Germinal center (tissue), 1 donor: ENCODE measurements around the gene LBHD1.
"Not testable (repeated sequence)": the region's sequence is repeated elsewhere in the genome, so short reads cannot be mapped to it uniquely, and the experiment has no call there.

ENCODE experiments used
- DNase-seq: peaks from one replicate; pipeline ENCODE4 v3.0.0; 2012; ENCODE audit warnings: mixed read lengths, low spot score

Gene LBHD1

DNA sequence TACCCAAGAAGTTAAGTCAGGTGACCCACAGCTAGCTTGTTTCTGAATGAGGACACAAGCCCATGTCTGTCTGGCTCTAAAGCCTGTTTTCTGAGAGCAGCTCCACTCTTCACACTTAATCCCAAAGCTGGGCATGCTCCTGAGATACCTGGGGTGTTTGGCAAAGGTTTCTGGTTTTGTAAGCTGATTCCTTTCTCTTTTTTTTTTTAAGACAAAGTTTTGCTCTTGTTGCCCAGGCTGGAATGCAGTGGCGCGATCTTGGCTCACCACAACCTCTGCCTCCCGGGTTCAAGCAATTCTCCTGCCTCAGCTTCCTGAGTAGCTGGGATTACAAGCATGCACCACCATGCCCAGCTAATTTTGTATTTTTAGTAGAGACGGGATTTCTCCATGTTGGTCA lies 21.6 kb upstream of the LBHD1 start:
- DNase-seq: not testable (repeated sequence)

DNA sequence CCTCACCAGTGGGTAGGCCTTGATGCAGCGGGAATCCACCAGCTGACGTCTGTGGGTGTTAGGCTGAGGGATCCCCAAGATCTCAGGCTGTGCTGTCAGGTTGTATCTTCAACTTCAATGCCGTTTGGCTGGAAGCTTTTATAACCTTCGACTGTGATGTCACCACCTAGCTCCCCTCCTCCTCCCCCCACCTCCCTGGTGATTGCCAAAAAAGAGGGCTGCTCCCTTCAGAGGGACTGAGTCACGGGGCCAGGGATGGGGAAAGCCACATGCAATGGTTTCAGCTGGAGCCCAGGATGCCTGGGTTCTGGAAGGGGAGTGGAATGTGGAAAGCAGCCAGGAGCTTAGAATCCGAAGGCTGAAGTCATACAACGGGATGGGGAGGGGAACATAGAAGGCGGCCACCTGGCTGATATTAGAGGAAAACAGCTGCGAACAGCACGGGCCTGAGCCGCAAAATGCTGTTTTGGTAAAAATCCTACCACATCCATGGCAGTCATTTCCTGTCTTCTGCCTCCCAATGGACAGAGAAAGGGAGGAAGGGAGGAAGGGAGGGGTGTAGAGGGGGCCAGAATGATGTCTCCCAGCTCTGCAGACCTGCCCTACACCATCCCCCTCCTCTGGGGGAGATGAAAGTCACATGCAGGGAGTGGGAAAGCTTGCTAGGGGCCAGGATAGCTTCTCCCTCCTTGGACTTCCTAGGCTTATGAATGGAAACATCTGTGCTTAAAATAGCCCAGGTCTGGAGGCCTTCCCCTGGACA lies 17.5 kb upstream of the LBHD1 start, which contains the start of gene LRRN4CL:
Gene LRRN4CL, minus strand, starts transcription at position 110 of the 763 bp plus-strand sequence. CDS start 1,022 bp downstream, outside the sequence.
- DNase-seq: no peak

DNA sequence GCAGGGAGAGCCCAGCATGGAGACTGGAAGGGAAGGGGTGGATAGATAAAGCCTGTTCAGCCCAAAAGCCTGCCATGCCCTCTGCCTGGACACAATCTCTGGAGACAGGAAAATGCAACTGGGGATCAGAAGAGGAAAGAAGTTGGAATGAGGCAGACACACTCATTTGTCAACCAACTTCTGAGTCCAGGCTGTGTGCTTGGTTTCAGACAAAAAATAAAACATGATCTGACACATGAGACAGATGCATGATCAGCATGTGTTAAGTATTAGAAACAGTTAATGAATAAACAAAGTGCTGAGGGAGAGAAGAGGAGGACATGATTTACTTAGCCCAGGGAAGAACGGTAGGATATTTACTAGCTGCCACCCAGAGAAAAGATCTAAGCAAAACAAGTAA lies 16.4 kb upstream of the LBHD1 start:
- DNase-seq: no peak

DNA sequence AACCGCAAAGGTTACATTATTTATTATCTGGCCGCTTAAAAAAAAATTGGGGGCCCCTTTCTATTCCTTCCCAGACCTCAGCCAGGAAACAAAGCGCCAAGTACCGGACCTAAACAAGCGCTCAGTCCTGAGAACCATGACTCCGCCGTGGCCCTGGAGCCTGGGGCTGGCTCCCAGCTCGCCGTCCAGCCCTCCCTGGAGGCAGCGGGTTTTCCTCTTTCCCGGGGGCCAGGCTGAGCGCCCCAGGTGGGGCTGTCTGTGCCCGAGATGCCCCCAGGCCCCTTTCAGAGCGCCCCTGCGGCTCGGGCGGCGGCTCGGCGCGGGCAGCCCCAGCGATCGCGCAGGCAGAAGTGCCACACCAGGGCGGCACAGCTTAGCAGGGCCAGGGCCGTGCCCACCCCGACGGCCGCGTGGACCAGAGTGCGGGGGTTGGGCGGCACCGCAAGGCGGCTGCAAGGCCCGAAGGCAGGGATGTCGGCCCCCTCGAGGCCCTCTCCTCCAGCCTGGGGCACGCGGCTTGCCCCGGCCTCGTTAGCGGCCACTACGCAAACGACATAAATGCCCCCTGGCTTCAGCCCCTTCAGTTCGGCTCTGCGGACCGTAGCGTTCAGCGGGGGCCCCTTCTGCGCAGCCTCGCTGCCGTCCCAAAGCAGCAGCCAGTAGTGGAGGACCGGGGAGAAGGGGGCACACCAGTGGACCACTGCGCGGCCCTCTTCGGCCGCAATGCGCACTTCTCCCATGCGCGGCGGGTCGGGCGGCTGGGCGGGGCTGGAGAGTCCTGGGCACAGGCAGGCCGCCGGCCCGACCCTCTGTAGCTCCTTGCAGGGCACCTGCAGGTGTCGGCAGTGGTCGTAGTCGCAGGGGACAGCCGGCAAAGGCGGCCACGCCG lies 15.7 kb upstream of the LBHD1 start:
- DNase-seq: no peak

DNA sequence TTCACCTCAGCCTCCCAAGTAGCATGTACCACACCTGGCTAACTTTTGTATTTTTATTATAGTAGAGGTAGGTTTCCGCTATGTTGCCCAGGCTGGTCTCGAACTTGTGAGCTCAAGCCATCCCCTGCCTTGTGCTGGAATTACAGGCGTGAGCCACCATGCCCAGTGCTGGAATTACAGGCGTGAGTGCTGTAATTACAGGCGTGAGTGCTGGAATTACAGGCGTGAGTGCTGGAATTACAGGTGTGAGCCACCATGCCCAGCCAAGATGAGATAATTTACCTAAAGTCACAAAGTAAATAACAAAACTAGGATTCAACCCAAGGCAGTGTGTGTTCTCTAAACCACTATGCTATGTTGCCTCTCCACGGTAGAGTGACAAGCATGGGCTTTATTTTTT lies 10.5 kb upstream of the LBHD1 start:
- no peak for DNase-seq

DNA sequence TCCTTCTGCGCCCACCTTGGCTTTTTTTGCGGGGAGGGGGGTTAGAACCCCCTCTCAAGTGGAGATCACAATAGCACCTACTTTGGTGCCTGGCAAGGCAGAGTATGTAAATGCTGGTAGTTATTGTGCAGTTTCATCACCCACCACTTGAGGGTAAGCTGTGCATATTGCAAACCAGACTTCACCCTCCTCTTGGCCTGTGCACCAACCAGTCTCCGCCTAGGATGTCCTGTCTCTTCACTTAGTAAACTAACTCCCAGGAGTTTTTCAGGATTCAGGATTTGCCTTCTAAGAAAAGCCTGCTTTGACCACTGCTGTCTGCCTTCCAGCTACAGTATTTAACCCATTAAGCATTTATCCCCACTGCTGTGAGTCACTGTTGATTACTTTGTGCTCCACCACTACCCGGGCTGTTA lies 8.8 kb upstream of the LBHD1 start:
- DNase-seq: peak; percentile 69

DNA sequence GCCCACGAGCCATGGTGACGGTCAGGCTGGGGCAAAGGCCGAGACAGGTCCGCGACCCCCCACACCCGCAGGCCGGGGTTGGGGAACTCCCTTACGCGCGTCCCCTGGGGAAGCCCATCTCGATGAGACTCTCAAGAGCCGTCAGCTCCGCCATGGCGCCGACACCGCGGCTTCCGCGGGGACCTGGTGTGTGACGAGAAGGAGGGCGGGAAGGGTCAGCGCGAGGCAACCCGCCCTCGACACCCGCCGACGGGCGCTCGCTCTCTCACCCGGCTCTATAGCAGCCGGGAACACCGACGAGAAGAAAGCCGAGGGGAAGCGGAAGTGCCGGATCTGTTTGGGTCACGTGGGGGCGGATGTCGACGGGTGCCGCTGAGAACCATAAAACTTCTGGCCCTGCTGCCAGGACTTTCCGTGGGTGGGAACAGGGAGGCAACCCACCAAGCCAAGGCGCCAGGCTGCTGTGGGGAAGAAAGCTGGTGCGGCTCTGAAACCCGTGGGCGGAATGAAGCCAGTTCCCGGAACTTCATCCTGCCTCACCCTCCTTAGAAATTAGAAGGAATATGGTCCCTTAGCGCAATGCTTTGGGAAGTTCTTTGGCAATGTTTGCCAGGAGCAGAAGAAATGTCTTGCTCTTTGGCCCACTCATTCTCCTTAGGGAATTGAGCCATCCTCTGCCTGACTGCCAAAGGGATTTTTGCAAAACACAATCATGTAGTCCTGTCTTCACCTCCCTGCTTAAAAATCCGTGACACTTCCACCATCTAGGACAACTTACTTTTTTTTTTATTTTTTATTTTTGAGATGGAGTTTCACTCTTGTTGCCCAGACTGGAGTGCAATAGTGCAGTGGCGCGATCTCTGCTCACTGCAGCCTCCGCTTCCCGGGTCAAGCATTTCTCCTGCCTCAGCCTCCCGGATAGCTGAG lies 7.0 kb upstream of the LBHD1 start, which contains the start of gene UBXN1:
Gene UBXN1, minus strand, starts transcription at position 304 of the 927 bp plus-strand sequence. Its CDS starts 150 bp downstream, at position 154.
- DNase-seq: peak; percentile 87

DNA sequence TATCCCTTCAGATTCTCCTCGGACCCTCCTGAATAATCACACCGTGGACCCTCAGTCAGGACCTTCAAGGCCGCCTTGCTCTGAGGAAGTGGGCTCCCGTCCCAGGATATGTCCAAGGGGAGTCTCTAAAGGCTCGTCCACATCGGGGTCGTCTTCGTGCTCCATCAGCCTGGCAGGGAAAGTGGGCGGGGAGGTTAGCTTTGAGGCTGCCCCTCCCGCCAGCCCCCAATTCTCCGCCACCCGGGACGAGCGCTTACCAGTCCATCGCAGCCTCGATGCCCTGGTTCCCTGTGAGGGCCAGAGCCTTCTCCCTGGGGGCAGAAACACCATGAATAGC lies 6.3 kb upstream of the LBHD1 start:
- no peak for DNase-seq

DNA sequence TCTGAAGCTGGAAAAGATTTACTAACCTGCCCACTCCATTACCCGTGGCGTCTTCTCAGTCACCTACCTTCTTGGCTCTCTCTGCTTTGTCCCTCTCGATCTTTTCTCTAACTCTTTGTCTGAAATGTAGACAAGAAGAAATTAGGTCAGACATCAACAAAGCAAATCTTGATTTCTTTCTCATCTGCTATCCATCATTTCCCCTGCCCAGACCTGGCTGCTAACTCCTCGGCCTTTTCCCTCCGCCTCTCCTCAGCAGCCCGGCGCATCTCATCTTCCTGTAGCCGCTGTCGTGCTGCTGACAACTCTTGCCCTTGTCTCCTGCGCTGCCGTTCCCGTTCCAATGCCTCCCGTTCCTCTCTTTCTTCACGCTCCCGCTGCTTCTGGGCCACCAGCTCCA lies 5.6 kb upstream of the LBHD1 start:
- no peak for DNase-seq

DNA sequence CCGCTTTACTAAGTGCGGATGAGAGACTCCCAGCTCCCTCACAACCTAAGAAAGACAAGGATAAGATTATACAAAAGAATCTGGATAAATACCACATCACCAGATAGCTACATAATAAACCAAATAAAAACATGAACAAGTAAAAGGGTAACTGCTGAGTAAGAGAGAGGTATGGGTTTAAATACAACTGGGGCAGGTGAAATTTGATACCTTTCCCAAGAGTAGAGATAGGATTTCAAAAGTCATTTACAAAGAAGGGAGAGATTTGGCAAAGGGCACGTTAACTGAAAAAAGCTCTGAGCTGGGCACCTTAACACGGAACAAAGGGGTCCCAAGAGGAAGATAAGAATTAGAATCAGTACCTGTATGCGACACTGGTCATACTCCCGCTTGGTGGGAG lies 5.1 kb upstream of the LBHD1 start:
- no peak for DNase-seq

DNA sequence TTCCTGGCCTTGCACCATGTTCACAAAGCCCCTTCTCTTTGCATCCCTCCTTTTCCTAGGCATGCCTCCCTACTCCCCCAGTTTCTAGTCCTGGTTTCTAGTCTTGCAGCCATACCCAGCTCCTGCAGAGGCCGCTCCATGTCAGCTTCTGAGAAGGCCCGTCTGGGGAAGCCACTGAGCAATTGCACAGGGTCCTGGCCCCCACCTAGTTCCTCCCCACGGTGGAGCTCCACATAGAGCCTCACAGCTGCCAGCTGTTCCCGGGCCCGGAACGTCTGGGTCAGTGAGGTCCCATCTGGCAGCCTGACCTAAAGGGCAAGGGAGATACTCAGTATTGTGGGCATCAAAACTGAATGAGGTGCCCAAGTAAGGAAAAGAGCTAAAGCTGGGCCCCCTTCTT lies 4.6 kb upstream of the LBHD1 start:
- DNase-seq: no peak

DNA sequence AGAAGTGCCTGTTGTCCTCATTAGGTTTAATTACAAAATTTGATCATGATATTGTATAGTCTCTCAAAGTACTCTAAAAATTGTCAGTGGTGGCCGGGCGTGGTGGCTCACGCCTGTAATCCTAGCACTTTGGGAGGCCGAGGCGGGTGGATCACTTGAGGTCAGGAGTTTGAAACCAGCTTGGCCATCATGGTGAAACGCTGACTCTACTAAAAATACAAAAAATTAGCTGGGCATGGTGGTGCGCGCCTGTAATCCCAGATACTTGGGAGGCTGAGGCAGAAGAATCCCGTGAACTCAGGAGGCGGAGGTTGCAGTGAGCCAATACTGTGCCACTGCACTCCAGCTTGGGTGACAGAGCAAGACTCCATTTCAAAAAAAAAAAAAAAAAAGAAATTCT lies 3.3 kb upstream of the LBHD1 start:
- not testable (repeated sequence) for DNase-seq

DNA sequence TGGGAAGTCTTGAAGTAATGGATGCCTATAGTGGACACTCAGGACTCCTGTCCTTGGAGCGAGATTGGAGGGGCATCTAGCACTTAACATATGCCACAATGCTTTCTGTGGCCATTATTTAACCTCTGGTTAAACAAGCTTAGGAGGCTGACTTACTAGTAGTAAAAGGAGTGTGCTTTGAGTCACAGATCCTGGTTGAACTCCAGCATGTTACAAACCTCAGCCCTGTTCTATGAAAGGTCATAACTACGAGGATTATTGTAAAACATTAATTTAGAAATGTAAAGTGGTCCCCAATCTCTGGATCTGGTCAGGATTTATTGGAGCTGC lies 1.1 kb upstream of the LBHD1 start:
- no peak for DNase-seq

DNA sequence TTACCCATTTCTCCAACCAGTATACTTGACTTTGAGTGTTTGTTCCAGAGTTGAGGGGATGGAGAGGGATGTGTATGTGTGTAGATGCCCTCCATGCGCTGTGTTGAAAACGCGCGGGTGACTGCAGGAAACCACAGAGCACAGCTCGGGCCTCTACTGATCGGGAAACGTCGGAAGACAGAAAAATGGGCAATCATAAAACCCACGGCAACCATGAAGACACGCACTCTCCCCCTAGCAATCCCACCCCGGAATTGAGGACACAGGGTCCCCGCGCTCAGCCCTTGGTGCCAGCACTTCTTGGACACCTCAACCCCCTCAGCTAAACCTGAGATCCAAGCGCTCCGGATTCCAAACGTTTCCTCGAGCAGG lies 845 bp downstream of the LBHD1 start:
- DNase-seq: no peak

DNA sequence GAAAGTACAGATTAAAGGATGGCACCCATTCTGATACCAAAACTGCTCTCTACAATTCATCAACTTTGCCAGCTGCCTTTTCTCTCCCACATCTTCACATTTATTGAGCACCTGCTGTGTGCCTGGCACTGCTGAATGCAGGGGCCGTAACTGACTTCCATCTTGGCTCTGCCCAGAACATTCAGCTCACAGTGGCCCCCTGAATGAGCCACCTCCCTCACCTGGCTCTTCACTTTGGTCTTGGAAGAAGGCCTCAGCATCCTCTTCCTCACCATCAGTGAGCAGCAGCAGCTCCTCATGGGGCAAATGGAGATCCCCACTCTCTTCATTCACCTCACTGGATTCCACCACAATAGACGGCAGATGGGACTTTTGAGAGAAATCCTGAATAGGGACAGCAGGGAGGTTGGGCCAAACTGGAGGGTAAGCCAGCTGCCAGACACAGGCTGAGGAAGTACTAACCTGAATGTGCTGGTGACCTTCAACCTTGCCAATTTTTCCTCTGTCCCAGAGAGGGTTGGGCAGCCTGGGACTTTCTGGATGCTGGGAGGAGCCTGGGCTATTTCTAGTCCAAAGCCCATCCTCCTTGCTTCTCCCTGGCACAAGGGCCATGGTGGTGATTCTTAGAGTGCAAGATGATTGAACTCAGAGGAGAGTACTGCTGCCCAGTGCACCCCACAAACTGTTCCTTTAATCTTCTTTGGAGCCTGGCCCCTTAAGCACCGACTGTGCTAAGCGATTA lies 2.5 kb downstream of the LBHD1 start:
- DNase-seq: no peak

DNA sequence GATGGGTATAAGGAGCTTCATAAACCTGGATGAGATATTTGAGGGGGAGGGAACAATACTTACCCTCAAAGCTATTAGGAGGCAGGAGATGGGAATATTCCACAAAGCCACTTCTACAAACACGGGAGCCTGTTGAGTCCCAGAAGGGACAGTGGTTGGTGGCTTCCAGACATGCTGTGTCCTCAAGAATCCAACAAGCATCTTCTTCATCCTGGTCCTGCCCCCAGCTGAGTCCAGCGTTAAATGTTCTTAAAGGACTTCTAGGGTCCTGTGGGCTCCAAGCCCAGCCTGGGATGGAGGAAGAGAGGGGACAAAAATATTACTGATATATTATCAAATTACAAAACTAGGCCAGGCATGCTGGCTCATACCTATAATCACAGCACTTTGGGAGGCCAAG lies 4.6 kb downstream of the LBHD1 start:
- DNase-seq: no peak

DNA sequence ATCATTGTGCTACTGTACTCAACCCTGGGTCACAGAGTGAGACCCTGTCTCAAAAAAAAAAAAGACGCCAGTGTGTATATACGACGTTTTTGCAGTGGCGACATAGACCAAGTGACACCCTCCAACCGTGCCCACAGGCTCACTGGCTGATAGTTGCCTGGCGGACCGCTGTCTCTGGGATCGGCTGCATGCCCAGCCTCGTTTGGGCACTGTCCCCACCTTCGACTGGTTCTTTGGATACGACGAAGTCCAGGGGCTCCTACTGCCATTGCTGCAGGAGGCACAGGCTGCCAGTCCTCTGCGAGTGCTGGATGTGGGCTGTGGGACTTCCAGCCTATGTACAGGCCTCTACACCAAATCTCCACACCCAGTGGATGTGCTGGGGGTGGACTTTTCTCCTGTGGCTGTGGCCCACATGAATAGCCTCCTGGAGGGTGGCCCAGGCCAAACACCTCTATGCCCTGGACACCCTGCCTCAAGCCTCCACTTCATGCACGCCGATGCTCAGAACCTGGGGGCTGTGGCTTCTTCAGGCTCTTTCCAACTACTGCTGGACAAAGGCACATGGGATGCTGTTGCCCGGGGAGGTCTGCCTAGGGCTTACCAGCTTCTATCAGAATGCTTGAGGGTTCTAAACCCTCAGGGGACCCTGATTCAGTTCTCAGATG lies 5.7 kb downstream of the LBHD1 start:
- DNase-seq: no peak

DNA sequence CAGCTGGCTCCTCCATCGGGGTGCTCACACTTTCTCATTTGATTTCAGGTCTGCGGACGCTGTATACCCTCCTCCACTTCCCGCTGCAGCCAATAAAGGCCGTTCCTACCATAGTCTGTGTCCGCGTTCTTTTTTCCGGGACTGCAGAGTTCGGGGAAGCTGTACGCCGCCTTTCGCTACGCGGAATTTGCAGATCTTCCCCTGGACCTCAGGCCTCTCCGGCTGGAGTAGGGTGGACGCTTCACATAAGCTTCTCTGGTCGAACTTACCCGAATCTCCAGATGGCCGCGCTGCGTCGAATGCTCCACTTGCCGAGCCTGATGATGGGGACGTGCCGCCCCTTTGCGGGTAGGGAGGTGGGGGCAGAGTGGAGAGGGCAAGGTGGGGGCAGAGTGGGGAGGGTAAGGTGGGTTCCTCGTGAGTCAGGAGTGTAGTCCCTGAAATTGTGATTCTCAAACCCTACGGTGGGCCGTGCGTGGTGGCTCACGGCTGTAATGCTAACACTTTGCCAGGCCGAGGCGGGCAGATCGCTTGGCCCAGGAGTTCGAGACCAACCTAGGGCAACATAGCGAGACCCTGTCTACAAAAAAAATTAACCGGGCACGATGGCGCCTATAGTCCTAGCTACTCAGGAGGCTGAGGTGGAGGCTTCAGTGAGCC lies 6.3 kb downstream of the LBHD1 start:
- peak; percentile 38 for DNase-seq

DNA sequence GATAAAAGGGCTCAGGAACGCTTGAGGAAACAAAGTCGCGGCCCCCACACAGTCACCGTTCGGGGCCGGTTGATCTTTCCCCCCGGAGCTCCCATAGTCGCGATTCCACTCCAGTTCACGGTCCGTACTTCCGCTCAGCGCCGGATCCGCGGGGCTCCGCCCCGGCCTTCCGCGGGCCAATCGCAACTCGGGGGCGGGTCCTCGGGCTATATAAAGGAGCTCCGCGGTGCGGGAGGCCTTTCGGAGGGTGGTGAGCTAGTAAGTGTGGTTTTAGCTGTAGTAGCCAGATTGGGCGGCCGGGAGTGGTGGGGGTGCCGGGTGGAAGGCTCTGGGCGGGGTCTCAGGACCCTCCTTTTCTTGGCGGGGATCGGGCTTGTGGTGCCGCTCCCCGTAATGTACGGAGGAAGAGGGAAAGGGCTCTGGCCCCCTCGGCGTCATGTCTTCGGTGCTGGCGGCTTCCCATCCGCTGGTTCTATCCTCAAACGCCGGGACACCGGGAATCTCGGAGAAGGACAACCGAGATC lies 6.9 kb downstream of the LBHD1 start, which contains the start of the genes C11orf98 and CSKMT:
Gene C11orf98, minus strand, starts transcription at position 136 of the 524 bp plus-strand sequence. Its CDS starts 41 bp downstream, at position 95.
Gene CSKMT, plus strand, starts transcription at position 238 of the 524 bp plus-strand sequence. CDS start 568 bp downstream, outside the sequence.
- DNase-seq: peak; percentile 97
